HG02852 (cell line): Measurements from ENCODE around the gene ENO2.

Source experiments
- ATAC-seq: cut with Tn5 transposase; IDR thresholded peaks from one replicate; pipeline ENCODE4 v1.9.1; 2021; ENCODE audit warnings: mild to moderate bottlenecking, moderate library complexity; ENCODE audit not compliant: unreplicated experiment

The ENO2 gene

GRCh38 chr12:6946920-6947374, 32.6 kb downstream of the ENO2 start:
- no peak for ATAC-seq

GRCh38 chr12:6947615-6948014, 33.2 kb downstream of the ENO2 start:
- ATAC-seq, result no peak

- no peak for ATAC-seq
Measured at GRCh38 chr12:6948873-6949594, 34.7 kb downstream of the ENO2 start.

GRCh38 chr12:6950401-6950801, 36.0 kb downstream of the ENO2 start:
- ATAC-seq, result no peak

GRCh38 chr12:6950811-6951540, 36.6 kb downstream of the ENO2 start, which contains the start of gene PTPN6:
Gene PTPN6, plus strand, starts transcription at chr12:6951356. Its CDS starts 157 bp downstream, at chr12:6951513.
- ATAC-seq, result no peak

GRCh38 chr12:6951551-6952120, 37.3 kb downstream of the ENO2 start:
- ATAC-seq, result no peak

GRCh38 chr12:6952121-6952862, 37.9 kb downstream of the ENO2 start:
- ATAC-seq, result no peak

- no peak for ATAC-seq
Measured at GRCh38 chr12:6952863-6953441, 38.6 kb downstream of the ENO2 start.

- ATAC-seq, result peak; percentile 53
Measured at GRCh38 chr12:6953442-6954315, 39.3 kb downstream of the ENO2 start.

GRCh38 chr12:6954316-6955107, 40.1 kb downstream of the ENO2 start:
- ATAC-seq, result no peak

- ATAC-seq, result no peak
Measured at GRCh38 chr12:6955108-6956020, 41.0 kb downstream of the ENO2 start.

GRCh38 chr12:6956021-6956727, 41.8 kb downstream of the ENO2 start:
- no peak for ATAC-seq

- ATAC-seq, result no peak
Measured at GRCh38 chr12:6957151-6957701, 42.8 kb downstream of the ENO2 start.

- ATAC-seq, result no peak
Measured at GRCh38 chr12:6957741-6958608, 43.6 kb downstream of the ENO2 start.

GRCh38 chr12:6958609-6959057, 44.3 kb downstream of the ENO2 start:
- ATAC-seq, result no peak
